MM.1S (cell line): ENCODE data around the gene ECSIT.

Experiments
- DNase-seq: peaks from one replicate; pipeline ENCODE4 v3.0.0-alpha.2; 2015
- H2AFZ ChIP-seq: fragments of 300-600 bp; sonication (generic); 2 replicates; pipeline ENCODE4 v1.6.0; 2016; ENCODE audit warnings: antibody characterized with exemption, low read length
- H3F3A ChIP-seq: fragments of 300-600 bp; sonication (generic); 2 replicates; pipeline ENCODE4 v1.6.1; 2016; ENCODE audit warnings: mild to moderate bottlenecking, antibody characterized with exemption, low read length, moderate library complexity, mixed read lengths; ENCODE audit not compliant: insufficient read depth
- H3K27ac ChIP-seq: fragments of 300-600 bp; sonication (generic); 2 replicates; pipeline ENCODE4 v1.5.1; 2016; ENCODE audit warnings: mild to moderate bottlenecking, low read length
- H3K27me3 ChIP-seq: fragments of 300-600 bp; sonication (generic); replicated peaks from 2 replicates; pipeline ENCODE4 v1.6.0; 2016; ENCODE audit warnings: low read length; ENCODE audit not compliant: insufficient read depth
- H3K36me3 ChIP-seq: fragments of 300-600 bp; sonication (generic); replicated peaks from 2 replicates; pipeline ENCODE4 v1.6.1; 2016; ENCODE audit warnings: mild to moderate bottlenecking, low read length, mixed read lengths; ENCODE audit not compliant: insufficient read depth
- H3K4me1 ChIP-seq: fragments of 300-600 bp; sonication (generic); 2 replicates; pipeline ENCODE4 v1.6.1; 2016; ENCODE audit warnings: low read length, mixed read lengths
- H3K4me2 ChIP-seq: fragments of 300-600 bp; sonication (generic); 2 replicates; pipeline ENCODE4 v1.6.0; 2016; ENCODE audit warnings: low read depth, low read length
- H3K4me3 ChIP-seq: fragments of 300-600 bp; sonication (generic); 2 replicates; pipeline ENCODE4 v1.5.1; 2016; ENCODE audit warnings: low read length, mixed read lengths
- H3K79me2 ChIP-seq: fragments of 300-600 bp; sonication (generic); 2 replicates; pipeline ENCODE4 v1.6.1; 2016; ENCODE audit warnings: mixed run types, low read length, mixed read lengths
- H3K9ac ChIP-seq: fragments of 300-600 bp; sonication (generic); 2 replicates; pipeline ENCODE4 v1.6.1; 2016; ENCODE audit warnings: low read length, mixed read lengths
- H3K9me2 ChIP-seq: fragments of 300-600 bp; sonication (generic); replicated peaks from 2 replicates; pipeline ENCODE4 v1.6.1; 2016; ENCODE audit warnings: mild to moderate bottlenecking, low read length, mixed read lengths; ENCODE audit not compliant: insufficient read depth
- H3K9me3 ChIP-seq: fragments of 300-600 bp; sonication (generic); replicated peaks from 2 replicates; pipeline ENCODE4 v1.6.1; 2016; ENCODE audit warnings: mild to moderate bottlenecking, low read length, mixed read lengths; ENCODE audit not compliant: insufficient read depth
- H4K20me1 ChIP-seq: fragments of 300-600 bp; sonication (generic); 2 replicates; pipeline ENCODE4 v1.6.1; 2016; ENCODE audit warnings: mild to moderate bottlenecking, low read length, moderate library complexity, mixed read lengths; ENCODE audit not compliant: insufficient read depth
- EZH2 ChIP-seq: fragments of 300-600 bp; sonication (generic); optimal IDR thresholded peaks from 2 replicates; pipeline ENCODE3; 2017; ENCODE audit warnings: low read depth, mild to moderate bottlenecking, antibody characterized with exemption, low read length, mixed read lengths
- EZH2phosphoT487 ChIP-seq: fragments of 300-600 bp; sonication (generic); IDR thresholded peaks from 2 replicates; pipeline ENCODE4 v1.6.1; 2018; ENCODE audit warnings: antibody characterized with exemption, low read length
- TF ChIP-seq, protein P1 (sequence below): fragments of 300-600 bp; sonication (generic); IDR thresholded peaks from 2 replicates; pipeline ENCODE4 v1.5.1; 2016; ENCODE audit warnings: antibody characterized with exemption, low read length, mixed read lengths

Gene ECSIT

DNA sequence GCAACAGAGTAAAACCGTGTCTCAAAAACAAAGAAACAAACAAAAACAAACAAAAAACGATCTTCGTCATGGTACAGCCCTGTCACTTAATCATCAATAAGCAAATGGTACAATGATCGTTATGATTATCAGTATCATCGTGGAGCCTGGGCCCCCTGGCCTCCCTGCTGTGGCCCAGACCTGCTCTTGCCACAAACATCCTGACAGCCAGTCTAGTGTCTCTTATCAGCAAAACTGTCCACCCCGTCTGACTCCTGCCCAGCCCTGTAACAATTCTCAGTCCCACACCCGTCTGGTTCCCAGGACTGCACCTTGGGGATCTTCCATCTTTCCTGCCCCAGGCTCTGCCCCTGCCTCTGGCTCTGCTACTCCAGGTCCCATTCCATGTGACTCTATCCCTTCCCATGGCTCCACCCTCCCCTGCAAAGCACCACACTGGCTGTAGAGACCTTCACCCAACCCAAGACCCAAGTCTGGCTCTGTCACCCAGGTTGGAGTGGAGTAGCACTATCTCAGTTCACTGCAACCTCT is 29.0 kb downstream of the ECSIT start:
- no peak overlapping the region for H3K4me2 ChIP-seq

DNA sequence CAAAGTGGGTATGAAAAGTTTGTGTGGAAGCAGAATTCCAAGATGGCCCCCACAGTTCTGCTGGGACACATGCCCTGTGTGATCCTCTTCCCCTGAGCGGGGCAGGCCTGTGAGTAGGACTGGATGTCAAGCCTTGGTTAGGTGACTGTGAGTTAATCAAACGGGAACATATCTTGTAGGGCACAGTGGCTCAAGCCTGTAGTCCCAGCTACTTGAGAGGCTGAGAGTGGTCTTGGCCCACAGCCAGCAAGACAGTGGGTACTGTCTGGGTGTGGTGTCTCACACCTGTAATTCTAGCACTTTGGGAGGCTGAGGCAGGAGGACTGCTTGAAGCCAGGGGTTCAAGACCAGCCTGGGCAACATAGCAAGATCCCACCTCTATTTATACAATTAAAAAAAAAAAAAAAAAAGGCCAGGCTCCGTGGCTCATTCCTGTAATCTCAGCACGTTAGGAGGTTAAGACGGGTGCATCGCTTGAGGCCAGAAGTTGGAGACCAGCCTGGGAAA is 29.7 kb downstream of the ECSIT start:
- H3K27ac ChIP-seq = no peak overlapping the region
- peaks cover 7% of the 10 kb centered on the region for H3K79me2 ChIP-seq
- DNase-seq = no peak
- H3K36me3 ChIP-seq = no peaks in the 10 kb centered on the region
- H3K9ac ChIP-seq = no peak overlapping the region
- no peaks in the 10 kb centered on the region for H3K4me1 ChIP-seq
- no peak overlapping the region for H3K4me3 ChIP-seq
- 0 out of 2 replicates have a peak, but pooled peaks cover under 1% of the 10 kb centered on the region for H3F3A ChIP-seq
- H3K9me3 ChIP-seq = no peaks in the 10 kb centered on the region
- no peak for TF ChIP-seq EZH2phosphoT487
- TF ChIP-seq EZH2 = no peak
- TF ChIP-seq, protein P1, sequence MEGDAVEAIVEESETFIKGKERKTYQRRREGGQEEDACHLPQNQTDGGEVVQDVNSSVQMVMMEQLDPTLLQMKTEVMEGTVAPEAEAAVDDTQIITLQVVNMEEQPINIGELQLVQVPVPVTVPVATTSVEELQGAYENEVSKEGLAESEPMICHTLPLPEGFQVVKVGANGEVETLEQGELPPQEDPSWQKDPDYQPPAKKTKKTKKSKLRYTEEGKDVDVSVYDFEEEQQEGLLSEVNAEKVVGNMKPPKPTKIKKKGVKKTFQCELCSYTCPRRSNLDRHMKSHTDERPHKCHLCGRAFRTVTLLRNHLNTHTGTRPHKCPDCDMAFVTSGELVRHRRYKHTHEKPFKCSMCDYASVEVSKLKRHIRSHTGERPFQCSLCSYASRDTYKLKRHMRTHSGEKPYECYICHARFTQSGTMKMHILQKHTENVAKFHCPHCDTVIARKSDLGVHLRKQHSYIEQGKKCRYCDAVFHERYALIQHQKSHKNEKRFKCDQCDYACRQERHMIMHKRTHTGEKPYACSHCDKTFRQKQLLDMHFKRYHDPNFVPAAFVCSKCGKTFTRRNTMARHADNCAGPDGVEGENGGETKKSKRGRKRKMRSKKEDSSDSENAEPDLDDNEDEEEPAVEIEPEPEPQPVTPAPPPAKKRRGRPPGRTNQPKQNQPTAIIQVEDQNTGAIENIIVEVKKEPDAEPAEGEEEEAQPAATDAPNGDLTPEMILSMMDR = no peak
- no peaks in the 10 kb centered on the region for H4K20me1 ChIP-seq
- H2AFZ ChIP-seq = no peak overlapping the region
- H3K4me2 ChIP-seq = no peak overlapping the region
- no peaks in the 10 kb centered on the region for H3K27me3 ChIP-seq
- no peaks in the 10 kb centered on the region for H3K9me2 ChIP-seq

More for the DNA sequence above, 29.0 kb downstream of the ECSIT start:
- H2AFZ ChIP-seq = no peak overlapping the region
- TF ChIP-seq, protein P1 = no peak
- TF ChIP-seq EZH2phosphoT487 (no peak), EZH2 (no peak)
- no peak overlapping the region for H3K9ac ChIP-seq
- no peaks in the 10 kb centered on the region for H3K9me2 ChIP-seq
- H3K27me3 ChIP-seq = no peaks in the 10 kb centered on the region
- H4K20me1 ChIP-seq = no peaks in the 10 kb centered on the region
- no peak overlapping the region for H3K4me3 ChIP-seq
- no peaks in the 10 kb centered on the region for H3K36me3 ChIP-seq
- H3K4me1 ChIP-seq = no peaks in the 10 kb centered on the region
- H3K79me2 ChIP-seq = peaks cover 14% of the 10 kb centered on the region
- H3K27ac ChIP-seq = no peak overlapping the region
- 0 out of 2 replicates have a peak, but pooled peaks cover 5% of the 10 kb centered on the region for H3F3A ChIP-seq
- no peaks in the 10 kb centered on the region for H3K9me3 ChIP-seq
- DNase-seq = no peak

DNA sequence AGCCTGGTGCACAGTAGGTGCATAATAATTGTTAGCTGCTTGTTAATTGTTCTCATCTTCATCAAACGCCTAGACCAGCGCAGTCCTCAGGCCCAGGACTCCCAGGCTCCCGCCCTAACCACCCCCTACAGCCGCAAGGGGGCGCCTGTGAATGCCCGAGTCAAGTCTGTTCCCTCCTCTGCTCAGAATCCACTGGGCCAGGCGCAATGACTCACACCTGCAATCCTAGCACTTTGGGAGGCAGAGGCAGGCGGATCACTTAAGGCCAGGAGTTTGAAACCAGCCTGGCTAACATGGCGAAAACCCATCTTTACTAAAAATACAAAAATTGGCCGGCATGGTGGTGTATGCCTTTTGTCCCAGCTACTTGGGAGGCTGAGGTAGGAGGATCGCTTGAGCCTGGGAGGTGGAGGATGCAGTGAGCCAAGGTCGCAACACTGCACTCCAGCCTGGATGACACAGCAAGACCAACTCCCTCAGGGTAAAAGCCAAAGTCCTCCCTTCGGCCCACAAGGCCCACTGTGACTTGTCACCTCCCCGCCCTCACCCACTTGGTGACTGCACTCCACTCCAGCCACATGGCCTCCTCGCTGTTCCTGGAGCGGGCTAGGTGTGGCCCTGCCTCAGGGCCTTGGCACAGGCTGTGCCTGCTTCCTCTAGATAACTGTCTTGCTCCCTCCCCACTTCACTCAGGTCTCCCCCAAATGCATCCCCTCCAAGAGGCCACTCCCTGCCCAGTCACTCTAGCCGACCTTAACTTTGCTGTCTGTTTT is 32.4 kb downstream of the ECSIT start:
- H3K36me3 ChIP-seq = no peaks in the 10 kb centered on the region
- H3K9me2 ChIP-seq = no peaks in the 10 kb centered on the region
- no peak overlapping the region for H2AFZ ChIP-seq
- no peaks in the 10 kb centered on the region for H3K9me3 ChIP-seq
- H3K27ac ChIP-seq = no peak overlapping the region
- H3K27me3 ChIP-seq = no peaks in the 10 kb centered on the region
- no peak overlapping the region for H3K9ac ChIP-seq
- TF ChIP-seq EZH2phosphoT487 = no peak
- TF ChIP-seq, protein P1 = peak; percentile 55
- no peaks in the 10 kb centered on the region for H3K4me1 ChIP-seq
- H4K20me1 ChIP-seq = no peaks in the 10 kb centered on the region
- no peak overlapping the region for H3K4me2 ChIP-seq
- peak; percentile 39 for DNase-seq
- H3K4me3 ChIP-seq = no peak overlapping the region
- no peaks in the 10 kb centered on the region for H3K79me2 ChIP-seq
- H3F3A ChIP-seq = no peaks in the 10 kb centered on the region
